Nephron (organoid): Measurements from ENCODE around the gene ZCCHC4.

Experiments used
- H3K27ac Mint-ChIP-seq, 3 experiments: 2 replicates each; pipeline ENCODE4 v1.8.0; 2020; ENCODE audit warnings: mixed read lengths in 3 of 3, mild to moderate bottlenecking in 2 of 3, moderate library complexity in 1 of 3
- H3K27me3 Mint-ChIP-seq: 2 replicates; pipeline ENCODE4 v1.8.0; 2021; ENCODE audit warnings: low read depth, mild to moderate bottlenecking, moderate library complexity, mixed read lengths
- H3K36me3 Mint-ChIP-seq: 2 replicates; pipeline ENCODE4 v1.8.0; 2020; ENCODE audit warnings: low read depth, mixed read lengths
- H3K4me1 Mint-ChIP-seq: 2 replicates; pipeline ENCODE4 v1.8.0; 2020; ENCODE audit warnings: mixed read lengths
- H3K4me3 Mint-ChIP-seq, 3 experiments: 2 replicates each; pipeline ENCODE4 v1.8.0; 2020; ENCODE audit warnings: mild to moderate bottlenecking in 3 of 3, mixed read lengths in 3 of 3, moderate library complexity in 2 of 3
- H3K9me3 Mint-ChIP-seq: 2 replicates; pipeline ENCODE4 v1.8.0; 2020; ENCODE audit warnings: mixed read lengths
- CTCF ChIP-seq, 3 experiments: fragments of 200-600 bp; sonication (generic); IDR thresholded peaks; one replicate each; pipeline ENCODE4 v1.5.0; 2021; ENCODE audit warnings: antibody characterized with exemption in 3 of 3; ENCODE audit not compliant: unreplicated experiment in 3 of 3

ZCCHC4 gene

DNA sequence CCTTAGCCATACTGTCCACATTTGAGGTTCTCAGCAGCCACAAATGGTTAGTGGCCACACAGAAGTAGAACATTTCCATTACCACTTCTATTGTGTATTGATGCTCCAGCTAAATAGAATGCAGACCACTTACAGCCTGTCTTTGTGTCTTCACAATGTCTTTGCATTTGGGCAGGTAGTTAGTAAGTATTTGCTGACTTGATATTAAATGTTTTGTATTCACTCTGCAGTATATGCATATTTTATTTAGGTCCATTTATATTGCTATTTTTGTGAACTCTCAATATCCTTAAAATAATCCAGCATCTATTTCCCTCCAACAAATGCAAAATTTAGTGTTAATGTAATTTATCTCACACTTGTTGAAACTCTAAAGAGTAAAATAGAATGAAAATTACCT lies 91.1 kb downstream of the ZCCHC4 start:
- TF ChIP-seq CTCF (IDR thresholded peaks at IDR 0.05; ENCODE audit: unreplicated experiment in 3 of 3), result no peak
- H3K27me3 Mint-ChIP-seq, result no peaks in the 10 kb centered on the region
- no peaks in the 10 kb centered on the region for H3K9me3 Mint-ChIP-seq
- H3K4me1 Mint-ChIP-seq, result peaks cover 6% of the 10 kb centered on the region
- H3K36me3 Mint-ChIP-seq, result peaks cover 75% of the 10 kb centered on the region
- no peak overlapping the region for H3K4me3 Mint-ChIP-seq
- H3K27ac Mint-ChIP-seq, result no peak overlapping the region

DNA sequence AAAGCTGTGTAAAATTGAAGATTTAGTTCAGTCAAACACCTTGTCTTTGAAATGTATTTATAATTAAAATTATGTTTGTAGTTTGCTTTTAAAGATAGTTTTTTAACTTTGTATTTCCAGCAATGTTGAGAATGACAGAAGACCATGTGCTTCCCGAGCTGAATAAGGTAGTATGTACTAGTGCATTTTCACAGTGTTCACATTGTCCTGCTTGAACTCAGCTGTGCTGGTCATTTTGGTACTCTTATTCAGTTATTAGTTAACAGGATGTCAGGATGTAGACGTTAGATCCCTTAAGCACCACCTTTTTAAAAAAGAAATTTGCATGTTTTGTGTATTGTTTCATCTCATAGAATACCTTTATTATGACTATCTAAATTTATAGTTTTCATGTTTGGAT lies 92.9 kb downstream of the ZCCHC4 start:
- Mint-ChIP-seq H3K27ac (no peak overlapping the region), H3K4me1 (no peaks in the 10 kb centered on the region), H3K36me3 (peaks cover 70% of the 10 kb centered on the region), H3K9me3 (no peaks in the 10 kb centered on the region), H3K27me3 (no peaks in the 10 kb centered on the region), H3K4me3 (no peak overlapping the region)
- no peak for TF ChIP-seq CTCF (IDR thresholded peaks at IDR 0.05; ENCODE audit: unreplicated experiment in 3 of 3)

- TF ChIP-seq CTCF (IDR thresholded peaks at IDR 0.05; ENCODE audit: unreplicated experiment in 3 of 3), result no peak
- Mint-ChIP-seq H3K4me3 (no peak overlapping the region), H3K4me1 (no peaks in the 10 kb centered on the region), H3K36me3 (peaks cover 68% of the 10 kb centered on the region), H3K27me3 (no peaks in the 10 kb centered on the region), H3K27ac (no peak overlapping the region), H3K9me3 (no peaks in the 10 kb centered on the region)
These were observed 93.6 kb downstream of the ZCCHC4 start for GRCh38 chr4:25406081-25406692.

- Mint-ChIP-seq H3K9me3 (no peaks in the 10 kb centered on the region), H3K36me3 (peaks cover 60% of the 10 kb centered on the region), H3K4me1 (no peaks in the 10 kb centered on the region), H3K4me3 (no peak overlapping the region), H3K27ac (no peak overlapping the region), H3K27me3 (no peaks in the 10 kb centered on the region)
- no peak for TF ChIP-seq CTCF (IDR thresholded peaks at IDR 0.05; ENCODE audit: unreplicated experiment in 3 of 3)
These were observed 98.4 kb downstream of the ZCCHC4 start for GRCh38 chr4:25410820-25411529.

DNA sequence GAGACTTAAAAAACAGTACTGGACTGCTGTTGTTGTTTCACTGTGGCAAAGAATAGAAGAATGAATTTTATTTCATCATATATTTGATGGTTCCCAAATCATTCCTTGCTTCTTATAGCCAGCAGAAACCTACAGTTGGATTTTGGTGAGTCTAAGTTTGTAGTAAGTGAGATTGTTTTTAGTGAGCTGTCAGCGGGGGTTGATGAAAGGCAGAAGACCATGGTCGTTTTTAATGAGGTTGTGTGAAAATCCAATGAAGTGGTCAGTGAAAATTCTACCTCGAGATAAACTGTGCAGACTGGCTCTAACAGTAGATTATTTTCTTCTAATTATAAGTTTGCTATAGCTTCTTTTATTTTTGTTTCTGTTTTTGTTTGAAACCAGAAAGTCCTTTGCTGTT lies 100.7 kb downstream of the ZCCHC4 start:
- no peak for TF ChIP-seq CTCF (IDR thresholded peaks at IDR 0.05; ENCODE audit: unreplicated experiment in 3 of 3)
- Mint-ChIP-seq H3K27me3 (no peaks in the 10 kb centered on the region), H3K4me1 (no peaks in the 10 kb centered on the region), H3K4me3 (no peak overlapping the region), H3K27ac (no peak overlapping the region), H3K9me3 (no peaks in the 10 kb centered on the region), H3K36me3 (peaks cover 51% of the 10 kb centered on the region)

DNA sequence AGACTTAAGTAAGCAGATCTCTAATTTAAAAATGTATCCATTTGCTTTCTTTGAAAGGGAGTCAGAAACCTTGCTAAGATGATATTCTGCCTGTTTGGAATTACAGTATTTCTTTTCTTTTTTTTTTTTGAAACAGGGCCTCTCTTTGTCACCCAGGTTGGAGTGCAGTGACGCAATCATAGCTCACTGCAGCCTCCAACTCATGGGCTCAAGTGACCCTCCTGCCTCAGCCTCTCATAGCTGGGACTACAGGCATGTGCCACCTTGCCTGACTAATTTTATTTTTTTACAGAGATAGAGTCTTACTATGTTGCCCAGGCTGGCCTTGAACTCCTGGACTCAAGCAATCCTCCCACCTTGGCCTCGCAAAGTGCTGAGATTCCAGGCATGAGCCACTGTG lies 104.4 kb downstream of the ZCCHC4 start:
- H3K4me1 Mint-ChIP-seq, result no peaks in the 10 kb centered on the region
- no peak overlapping the region for H3K4me3 Mint-ChIP-seq
- H3K9me3 Mint-ChIP-seq, result no peaks in the 10 kb centered on the region
- H3K27me3 Mint-ChIP-seq, result no peaks in the 10 kb centered on the region
- peaks cover 36% of the 10 kb centered on the region for H3K36me3 Mint-ChIP-seq
- no peak overlapping the region for H3K27ac Mint-ChIP-seq
- no peak for TF ChIP-seq CTCF (IDR thresholded peaks at IDR 0.05; ENCODE audit: unreplicated experiment in 3 of 3)
